ENCODE results near the gene ANO5.
"Not testable (repeated sequence)": the region's sequence is repeated elsewhere in the genome, so short reads cannot be mapped to it uniquely, and the experiment has no call there.

- TF ChIP-seq, protein P1, sequence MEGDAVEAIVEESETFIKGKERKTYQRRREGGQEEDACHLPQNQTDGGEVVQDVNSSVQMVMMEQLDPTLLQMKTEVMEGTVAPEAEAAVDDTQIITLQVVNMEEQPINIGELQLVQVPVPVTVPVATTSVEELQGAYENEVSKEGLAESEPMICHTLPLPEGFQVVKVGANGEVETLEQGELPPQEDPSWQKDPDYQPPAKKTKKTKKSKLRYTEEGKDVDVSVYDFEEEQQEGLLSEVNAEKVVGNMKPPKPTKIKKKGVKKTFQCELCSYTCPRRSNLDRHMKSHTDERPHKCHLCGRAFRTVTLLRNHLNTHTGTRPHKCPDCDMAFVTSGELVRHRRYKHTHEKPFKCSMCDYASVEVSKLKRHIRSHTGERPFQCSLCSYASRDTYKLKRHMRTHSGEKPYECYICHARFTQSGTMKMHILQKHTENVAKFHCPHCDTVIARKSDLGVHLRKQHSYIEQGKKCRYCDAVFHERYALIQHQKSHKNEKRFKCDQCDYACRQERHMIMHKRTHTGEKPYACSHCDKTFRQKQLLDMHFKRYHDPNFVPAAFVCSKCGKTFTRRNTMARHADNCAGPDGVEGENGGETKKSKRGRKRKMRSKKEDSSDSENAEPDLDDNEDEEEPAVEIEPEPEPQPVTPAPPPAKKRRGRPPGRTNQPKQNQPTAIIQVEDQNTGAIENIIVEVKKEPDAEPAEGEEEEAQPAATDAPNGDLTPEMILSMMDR (IDR thresholded peaks at IDR 0.05), result not testable (repeated sequence)
- TF ChIP-seq EP300, POLR2A (IDR thresholded peaks at IDR 0.05): not testable (repeated sequence)
Observed at GRCh38 chr11:22268983-22269624, 76.2 kb downstream of the ANO5 start.
